ENCODE data around the gene TNRC6B. TPM values are rescaled to one million over a fixed set of nuclear protein-coding genes. Genes with fewer than 3 reads are reported as not detected.

Gene TNRC6B
- total and polyA plus RNA-seq, 2 donors (not counting 1 experiment from before 2014, with no cell fraction given) = 5.7 to 17.8 TPM

- H3K4me3 ChIP-seq (replicated peaks in 1 of 4; ENCODE audit: control extremely low read depth in 1 of 4, insufficient read depth in 1 of 4, low read depth in 3 of 4, low read length in 4 of 4) = no peak overlapping the region
- no peak overlapping the region for H3K27ac ChIP-seq (ENCODE audit: insufficient read depth, low read length)
- H4K20me1 ChIP-seq (ENCODE audit: control insufficient read depth, extremely low read depth, insufficient read depth, low read length) = no peaks in the 10 kb centered on the region
- H2AFZ ChIP-seq (ENCODE audit: low read length) = no peak overlapping the region
- no peaks in the 10 kb centered on the region for H3K9me3 ChIP-seq (ENCODE audit: control insufficient read depth, insufficient read depth, low read depth, low read length)
- H3K27me3 ChIP-seq (ENCODE audit: control insufficient read depth, insufficient read depth, low read length) = no peaks in the 10 kb centered on the region
- DNase-seq (ENCODE audit: low read depth in 2 of 2) = no peak
- no peak for TF ChIP-seq EZH2 (IDR thresholded peaks at IDR 0.05; ENCODE audit: low read length, missing control alignments)
- no peak for TF ChIP-seq CTCF (conservative IDR thresholded peaks at IDR 0.05 in 1 of 2, IDR thresholded peaks at IDR 0.05 in 1 of 2; ENCODE audit: low read depth in 1 of 2, low read length in 2 of 2)
- no peaks in the 10 kb centered on the region for H3K79me2 ChIP-seq (ENCODE audit: control insufficient read depth, insufficient read depth, low read length)
- peaks cover 14% of the 10 kb centered on the region for H3K36me3 ChIP-seq (ENCODE audit: control insufficient read depth, insufficient read depth, low read length)
- no peak overlapping the region for H3K4me2 ChIP-seq (ENCODE audit: extremely low read depth, insufficient read depth, low read length)
- H3K9ac ChIP-seq (ENCODE audit: insufficient read depth, low read length) = no peak overlapping the region
- H3K4me1 ChIP-seq (ENCODE audit: control insufficient read depth, extremely low read depth, insufficient read depth, low read length) = no peaks in the 10 kb centered on the region
Observed at GRCh38 chr22:40320687-40321086, 143.0 kb downstream of the TNRC6B start.

DNA sequence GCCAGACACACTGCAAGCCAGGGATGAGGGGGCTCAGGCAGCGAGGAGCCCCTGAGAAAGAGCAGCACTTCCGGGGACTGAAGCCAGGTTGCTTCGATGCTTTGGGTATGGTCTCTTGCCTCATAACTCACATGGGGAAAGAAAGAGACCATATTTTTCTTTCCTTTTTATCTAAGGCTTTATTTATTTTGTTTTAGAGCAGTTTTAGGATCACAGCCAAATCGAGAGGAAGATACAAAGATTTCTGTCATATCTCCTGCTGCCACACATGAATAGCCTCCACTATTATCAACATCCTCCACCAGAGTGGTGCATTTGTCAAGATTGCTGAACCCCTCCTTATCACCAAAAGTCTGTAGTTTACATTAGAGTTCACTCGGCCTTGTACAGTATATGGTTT is 144.3 kb downstream of the TNRC6B start:
- peaks cover 11% of the 10 kb centered on the region for H3K36me3 ChIP-seq (ENCODE audit: control insufficient read depth, insufficient read depth, low read length)
- peaks cover 3% of the 10 kb centered on the region for H3K4me1 ChIP-seq (ENCODE audit: control insufficient read depth, extremely low read depth, insufficient read depth, low read length)
- H4K20me1 ChIP-seq (ENCODE audit: control insufficient read depth, extremely low read depth, insufficient read depth, low read length) = no peaks in the 10 kb centered on the region
- H3K4me2 ChIP-seq (ENCODE audit: extremely low read depth, insufficient read depth, low read length) = no peak overlapping the region
- TF ChIP-seq EZH2 (IDR thresholded peaks at IDR 0.05; ENCODE audit: low read length, missing control alignments) = no peak
- H3K79me2 ChIP-seq (ENCODE audit: control insufficient read depth, insufficient read depth, low read length) = no peaks in the 10 kb centered on the region
- H2AFZ ChIP-seq (ENCODE audit: low read length) = no peak overlapping the region
- no peak overlapping the region for H3K27ac ChIP-seq (ENCODE audit: insufficient read depth, low read length)
- H3K9me3 ChIP-seq (ENCODE audit: control insufficient read depth, insufficient read depth, low read depth, low read length) = no peaks in the 10 kb centered on the region
- no peak overlapping the region for H3K4me3 ChIP-seq (replicated peaks in 1 of 4; ENCODE audit: control extremely low read depth in 1 of 4, insufficient read depth in 1 of 4, low read depth in 3 of 4, low read length in 4 of 4)
- no peaks in the 10 kb centered on the region for H3K27me3 ChIP-seq (ENCODE audit: control insufficient read depth, insufficient read depth, low read length)
- peak in 1 of 2 donors; percentile 12 for DNase-seq (ENCODE audit: low read depth in 2 of 2)
- no peak overlapping the region for H3K9ac ChIP-seq (ENCODE audit: insufficient read depth, low read length)

DNA sequence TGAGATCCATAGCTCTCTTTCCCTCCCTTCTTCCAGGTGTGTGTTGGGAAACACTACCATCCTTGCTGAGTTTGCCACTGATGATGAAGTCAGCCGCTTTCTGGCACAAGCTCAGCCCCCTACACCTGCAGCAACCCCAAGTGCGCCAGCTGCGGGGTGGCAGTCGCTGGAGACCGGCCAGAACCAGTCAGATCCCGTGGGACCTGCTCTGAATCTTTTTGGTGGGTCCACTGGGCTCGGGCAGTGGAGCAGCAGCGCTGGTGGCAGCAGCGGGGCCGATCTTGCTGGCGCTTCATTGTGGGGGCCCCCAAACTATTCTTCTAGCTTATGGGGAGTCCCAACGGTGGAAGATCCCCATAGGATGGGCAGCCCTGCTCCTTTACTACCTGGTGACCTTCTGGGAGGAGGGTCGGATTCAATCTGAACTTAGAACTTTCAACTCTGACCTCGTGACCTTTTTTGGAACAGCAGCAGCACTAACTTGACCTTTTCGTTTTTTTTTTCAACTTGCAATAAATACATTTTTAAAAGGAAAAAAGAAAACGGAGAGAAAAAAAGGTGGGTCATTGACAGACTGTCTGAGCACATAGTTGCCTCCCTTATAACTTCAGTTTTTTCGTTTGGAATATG is 145.2 kb downstream of the TNRC6B start:
- Histone ChIP-seq H3K79me2 (ENCODE audit: control insufficient read depth, insufficient read depth, low read length) (no peaks in the 10 kb centered on the region), H2AFZ (ENCODE audit: low read length) (no peak overlapping the region), H3K36me3 (ENCODE audit: control insufficient read depth, insufficient read depth, low read length) (peaks cover 10% of the 10 kb centered on the region), H3K9ac (ENCODE audit: insufficient read depth, low read length) (no peak overlapping the region), H3K4me2 (ENCODE audit: extremely low read depth, insufficient read depth, low read length) (no peak overlapping the region), H3K9me3 (ENCODE audit: control insufficient read depth, insufficient read depth, low read depth, low read length) (no peaks in the 10 kb centered on the region), H3K27ac (ENCODE audit: insufficient read depth, low read length) (no peak overlapping the region), H3K4me1 (ENCODE audit: control insufficient read depth, extremely low read depth, insufficient read depth, low read length) (peaks cover 7% of the 10 kb centered on the region), H4K20me1 (ENCODE audit: control insufficient read depth, extremely low read depth, insufficient read depth, low read length) (no peaks in the 10 kb centered on the region), H3K4me3 (replicated peaks in 1 of 4; ENCODE audit: control extremely low read depth in 1 of 4, insufficient read depth in 1 of 4, low read depth in 3 of 4, low read length in 4 of 4) (no peak overlapping the region), H3K27me3 (ENCODE audit: control insufficient read depth, insufficient read depth, low read length) (no peaks in the 10 kb centered on the region)
- no peak for TF ChIP-seq CTCF (conservative IDR thresholded peaks at IDR 0.05 in 1 of 2, IDR thresholded peaks at IDR 0.05 in 1 of 2; ENCODE audit: low read depth in 1 of 2, low read length in 2 of 2)
- TF ChIP-seq EZH2 (IDR thresholded peaks at IDR 0.05; ENCODE audit: low read length, missing control alignments) = no peak
- DNase-seq (ENCODE audit: low read depth in 2 of 2) = no peak

Data from fibroblast of lung (primary cell).